Gastroesophageal sphincter (tissue), 3 donors: ENCODE measurements around the gene PNPLA8.

Experiments used
- CTCF ChIP-seq, 4 experiments: fragments of 200-600 bp in 2 of 4; fragments of 450-650 bp in 2 of 4; sonication (generic) in 1 of 4; IDR thresholded peaks; one replicate each; pipeline ENCODE4 v1.5.1; 2017 to 2019; ENCODE audit warnings: antibody characterized with exemption in 4 of 4, mild to moderate bottlenecking in 2 of 4, moderate library complexity in 2 of 4
- POLR2A ChIP-seq, 2 donors: fragments of 450-650 bp; IDR thresholded peaks; one replicate each; pipeline ENCODE4 v1.6.1; 2017; ENCODE audit warnings: antibody characterized with exemption in 2 of 2, mild to moderate bottlenecking in 2 of 2, moderate library complexity in 1 of 2
- POLR2AphosphoS5 ChIP-seq: sonication (generic); formaldehyde crosslinking; IDR thresholded peaks from one replicate; pipeline ENCODE4 v1.6.1; 2017; ENCODE audit warnings: antibody characterized with exemption

DNA sequence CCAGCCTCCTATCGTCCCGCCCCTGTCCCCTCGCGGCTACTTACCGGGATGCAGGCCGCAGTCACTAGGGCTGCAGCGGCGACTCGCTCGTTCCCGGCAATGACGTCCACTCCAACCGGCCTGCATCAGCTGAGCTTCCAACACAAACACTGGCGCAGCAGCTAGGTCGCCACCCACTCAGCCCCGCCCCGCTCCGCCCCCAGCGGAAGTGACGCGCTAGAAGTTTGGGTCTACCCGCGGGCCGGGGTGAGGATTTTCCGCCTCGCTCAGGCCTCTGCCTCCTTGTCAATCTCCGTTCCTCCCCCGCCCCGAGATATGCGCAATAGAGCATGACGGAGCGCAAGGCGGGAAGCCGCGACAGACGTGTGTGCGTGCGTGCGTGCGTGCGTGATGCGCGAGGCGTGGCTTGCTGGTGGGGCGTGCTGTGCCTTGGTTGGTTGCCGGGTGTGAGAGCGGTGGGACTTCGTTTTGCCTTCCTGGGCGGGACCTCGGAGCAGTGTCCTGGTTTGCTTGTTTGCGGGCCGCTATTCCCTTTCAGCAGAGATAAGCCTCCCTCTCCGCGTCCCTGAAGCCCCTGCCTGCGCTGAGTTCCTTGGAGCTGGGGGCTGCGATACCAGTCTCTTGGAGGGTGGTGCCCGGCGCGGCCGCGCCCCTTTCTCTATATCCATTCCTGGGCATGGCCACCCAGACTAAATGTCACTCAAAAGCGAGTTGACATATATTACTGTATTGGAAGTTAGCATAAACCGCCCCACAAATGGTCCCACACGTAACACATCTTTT, at the start of gene PNPLA8:
- TF ChIP-seq CTCF (IDR thresholded peaks at IDR 0.05) (peak in 1 of 4 experiments; percentile 31), POLR2AphosphoS5 (peak; percentile 98), POLR2A (IDR thresholded peaks at IDR 0.05) (peak; percentile 87 to 91)
